Measurements from ENCODE around the gene RAB11FIP3. TPM values are rescaled to one million over a fixed set of nuclear protein-coding genes. Genes with fewer than 3 reads are reported as not detected.

RAB11FIP3 gene
- polyA plus RNA-seq, 1 of the 3 experiments (the other 2 are of a cell fraction) = 24.8 TPM

GRCh38 chr16:549544-550263 lies 124.3 kb downstream of the RAB11FIP3 start:
- CTCF ChIA-PET = no interaction called here
- no peaks in the 10 kb centered on the region for H3K4me1 ChIP-seq (ENCODE audit: control insufficient read depth in 1 of 2, insufficient read depth in 2 of 2, low read depth in 1 of 2, low read length in 1 of 2)
- no peaks in the 10 kb centered on the region for H3K9me3 ChIP-seq
- no peak for DNase-seq
- TF ChIP-seq EP300 (IDR thresholded peaks at IDR 0.05; ENCODE audit: borderline replicate concordance in 1 of 2, low read depth in 1 of 2, low read length in 1 of 2) (no peak), CTCF (IDR thresholded peaks at IDR 0.05) (0 out of 2 replicates have a peak, but pooled peaks have one; percentile 18), MXI1 (IDR thresholded peaks at IDR 0.05; ENCODE audit: low read depth, low read length) (no peak), TEAD4 (IDR thresholded peaks at IDR 0.05; ENCODE audit: borderline replicate concordance, insufficient read depth) (no peak), POLR2AphosphoS5 (IDR thresholded peaks at IDR 0.05; ENCODE audit: low read depth, low read length) (no peak), CHD2 (IDR thresholded peaks at IDR 0.05; ENCODE audit: low read length, partially characterized antibody) (no peak)
- TF ChIP-seq, protein P1, sequence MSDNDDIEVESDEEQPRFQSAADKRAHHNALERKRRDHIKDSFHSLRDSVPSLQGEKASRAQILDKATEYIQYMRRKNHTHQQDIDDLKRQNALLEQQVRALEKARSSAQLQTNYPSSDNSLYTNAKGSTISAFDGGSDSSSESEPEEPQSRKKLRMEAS (IDR thresholded peaks at IDR 0.05; ENCODE audit: low read depth) = no peak
- no peaks in the 10 kb centered on the region for H3K27me3 ChIP-seq (ENCODE audit: insufficient read depth)
- H2AFZ ChIP-seq (ENCODE audit: low read depth) = no peak overlapping the region
- H3F3A ChIP-seq (replicated peaks; ENCODE audit: insufficient read depth) = peaks cover 2% of the 10 kb centered on the region
- no peak overlapping the region for H3K4me3 ChIP-seq (ENCODE audit: low read depth in 2 of 2, low read length in 1 of 2)
- no peak overlapping the region for H3K27ac ChIP-seq (ENCODE audit: low read depth in 2 of 2, low read length in 1 of 2)
- peaks cover 0 to 29% of the 10 kb centered on the region in 2 experiments for H3K36me3 ChIP-seq (replicated peaks in 1 of 2; ENCODE audit: control insufficient read depth in 1 of 2, insufficient read depth in 2 of 2, low read length in 1 of 2)
- 98% methylated on average over 22 of the region's 54 CpGs for WGBS (ENCODE audit: low lambda C conversion rate)
- no peak overlapping the region for H3K9ac ChIP-seq
- H3K4me2 ChIP-seq = no peak overlapping the region
- H3K9me2 ChIP-seq = no peaks in the 10 kb centered on the region
- POLR2A ChIA-PET = no interaction called here
- H4K20me1 ChIP-seq (ENCODE audit: insufficient read depth) = peaks cover 14% of the 10 kb centered on the region; the same call in 1 of the 2 replicates
- H3K79me2 ChIP-seq (ENCODE audit: insufficient read depth) = no peaks in the 10 kb centered on the region; the same call in 1 of the 2 replicates

DNA sequence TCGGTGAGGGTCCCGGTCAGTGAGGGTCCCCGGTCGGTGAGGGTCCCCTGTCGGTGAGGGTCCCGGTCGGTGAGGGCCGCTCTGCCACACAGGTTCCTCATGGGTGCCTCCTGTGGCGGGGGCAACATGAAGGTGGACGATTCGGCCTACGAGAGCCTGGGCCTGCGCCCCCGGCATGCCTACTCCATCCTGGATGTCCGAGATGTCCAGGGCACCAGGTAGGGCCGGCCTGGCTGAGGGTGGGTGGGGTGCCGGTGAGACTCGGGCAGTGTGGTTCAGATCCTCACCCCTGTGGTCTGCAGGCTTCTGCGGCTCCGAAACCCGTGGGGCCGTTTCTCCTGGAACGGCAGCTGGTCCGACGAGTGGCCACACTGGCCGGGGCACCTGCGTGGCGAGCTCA lies 125.8 kb downstream of the RAB11FIP3 start:
- Histone ChIP-seq H3F3A (replicated peaks; ENCODE audit: insufficient read depth) (peaks cover 2% of the 10 kb centered on the region), H3K9me2 (no peaks in the 10 kb centered on the region), H3K9me3 (no peaks in the 10 kb centered on the region), H3K4me2 (no peak overlapping the region), H3K27me3 (ENCODE audit: insufficient read depth) (no peaks in the 10 kb centered on the region), H3K9ac (no peak overlapping the region), H3K36me3 (replicated peaks in 1 of 2; ENCODE audit: control insufficient read depth in 1 of 2, insufficient read depth in 2 of 2, low read length in 1 of 2) (peaks cover 0 to 29% of the 10 kb centered on the region in 2 experiments), H2AFZ (ENCODE audit: low read depth) (no peak overlapping the region), H4K20me1 (ENCODE audit: insufficient read depth) (peaks cover 3% of the 10 kb centered on the region; the same call in 1 of the 2 replicates), H3K4me3 (ENCODE audit: low read depth in 2 of 2, low read length in 1 of 2) (no peak overlapping the region), H3K27ac (ENCODE audit: low read depth in 2 of 2, low read length in 1 of 2) (no peak overlapping the region), H3K4me1 (ENCODE audit: control insufficient read depth in 1 of 2, insufficient read depth in 2 of 2, low read depth in 1 of 2, low read length in 1 of 2) (peaks cover 0 to 9% of the 10 kb centered on the region in 2 experiments; a peak in 1 of 4 replicates), H3K79me2 (ENCODE audit: insufficient read depth) (no peaks in the 10 kb centered on the region)
- ChIA-PET POLR2A (no interaction called here), CTCF (no interaction called here)
- DNase-seq = no peak
- 97% methylated on average over 6 of the region's 28 CpGs for WGBS (ENCODE audit: low lambda C conversion rate)
- no peak for TF ChIP-seq PBX3 (IDR thresholded peaks at IDR 0.05)
- no peak for TF ChIP-seq CTCF (IDR thresholded peaks at IDR 0.05)
- no peak for TF ChIP-seq NFIC (IDR thresholded peaks at IDR 0.05; ENCODE audit: borderline replicate concordance)
- TF ChIP-seq, protein P1 (IDR thresholded peaks at IDR 0.05; ENCODE audit: low read depth) = no peak
- no peak for TF ChIP-seq RCOR1 (IDR thresholded peaks at IDR 0.05; ENCODE audit: low read length)
- TF ChIP-seq, protein P2, sequence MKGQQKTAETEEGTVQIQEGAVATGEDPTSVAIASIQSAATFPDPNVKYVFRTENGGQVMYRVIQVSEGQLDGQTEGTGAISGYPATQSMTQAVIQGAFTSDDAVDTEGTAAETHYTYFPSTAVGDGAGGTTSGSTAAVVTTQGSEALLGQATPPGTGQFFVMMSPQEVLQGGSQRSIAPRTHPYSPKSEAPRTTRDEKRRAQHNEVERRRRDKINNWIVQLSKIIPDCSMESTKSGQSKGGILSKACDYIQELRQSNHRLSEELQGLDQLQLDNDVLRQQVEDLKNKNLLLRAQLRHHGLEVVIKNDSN (IDR thresholded peaks at IDR 0.05; ENCODE audit: borderline replicate concordance, low read depth) = no peak
- TF ChIP-seq EP300 (IDR thresholded peaks at IDR 0.05; ENCODE audit: borderline replicate concordance in 1 of 2, low read depth in 1 of 2, low read length in 1 of 2) = no peak
- TF ChIP-seq GATA2 (CRISPR knock-in tag; IDR thresholded peaks at IDR 0.05) = no peak
